ENCODE data around the gene UBA3.

UBA3 gene

GRCh38 chr3:69090021-69090420 is 9.9 kb upstream of the UBA3 start:
- H3K4me3 ChIP-seq (replicated peaks; ENCODE audit: insufficient read depth, low read length): no peak overlapping the region
- H3K27ac ChIP-seq (replicated peaks): no peak overlapping the region; the same call in 1 of the 2 replicates
- no peak for TF ChIP-seq REST (IDR thresholded peaks at IDR 0.05; ENCODE audit: insufficient replicate concordance, low read depth)
- H3K27me3 ChIP-seq (ENCODE audit: insufficient read depth, poor library complexity, severe bottlenecking): no peaks in the 10 kb centered on the region
- DNase-seq (ENCODE audit: low read depth in 1 of 2, low spot score in 1 of 2): no peak

GRCh38 chr3:69088063-69088462 is 7.9 kb upstream of the UBA3 start:
- no peak for DNase-seq (ENCODE audit: low read depth in 1 of 2, low spot score in 1 of 2)
- Histone ChIP-seq H3K27ac (replicated peaks) (no peak overlapping the region), H3K4me3 (replicated peaks; ENCODE audit: insufficient read depth, low read length) (no peak overlapping the region), H3K27me3 (ENCODE audit: insufficient read depth, poor library complexity, severe bottlenecking) (no peaks in the 10 kb centered on the region)
- no peak for TF ChIP-seq REST (IDR thresholded peaks at IDR 0.05; ENCODE audit: insufficient replicate concordance, low read depth)
- TF ChIP-seq SPI1 (IDR thresholded peaks at IDR 0.05; ENCODE audit: borderline replicate concordance, low read depth): no peak
- TF ChIP-seq GABPA (IDR thresholded peaks at IDR 0.05; ENCODE audit: low read depth): no peak
- TF ChIP-seq CTCF (IDR thresholded peaks at IDR 0.05; ENCODE audit: insufficient read depth, low read length): no peak
- no peak for TF ChIP-seq POLR2AphosphoS5 (IDR thresholded peaks at IDR 0.05; ENCODE audit: low read depth)

- H3K27me3 ChIP-seq (ENCODE audit: insufficient read depth, poor library complexity, severe bottlenecking): no peaks in the 10 kb centered on the region
- TF ChIP-seq CTCF (IDR thresholded peaks at IDR 0.05; ENCODE audit: insufficient read depth, low read length): no peak
- no peak for TF ChIP-seq REST (IDR thresholded peaks at IDR 0.05; ENCODE audit: insufficient replicate concordance, low read depth)
- no peak for TF ChIP-seq SPI1 (IDR thresholded peaks at IDR 0.05; ENCODE audit: borderline replicate concordance, low read depth)
- no peak for TF ChIP-seq POLR2AphosphoS5 (IDR thresholded peaks at IDR 0.05; ENCODE audit: low read depth)
- no peak overlapping the region for H3K4me3 ChIP-seq (replicated peaks; ENCODE audit: insufficient read depth, low read length)
- H3K27ac ChIP-seq (replicated peaks): no peak overlapping the region
- no peak for DNase-seq (ENCODE audit: low read depth in 1 of 2, low spot score in 1 of 2)
Observed at GRCh38 chr3:69087030-69087791, 7.0 kb upstream of the UBA3 start.
